ENCODE measurements around the gene TMEM123. TPM values are rescaled to one million over a fixed set of nuclear protein-coding genes. Genes with fewer than 3 reads are reported as not detected.

TMEM123 gene
- polyA plus RNA-seq, 3 donors: 68.7 to 368 (median 263) TPM

DNA sequence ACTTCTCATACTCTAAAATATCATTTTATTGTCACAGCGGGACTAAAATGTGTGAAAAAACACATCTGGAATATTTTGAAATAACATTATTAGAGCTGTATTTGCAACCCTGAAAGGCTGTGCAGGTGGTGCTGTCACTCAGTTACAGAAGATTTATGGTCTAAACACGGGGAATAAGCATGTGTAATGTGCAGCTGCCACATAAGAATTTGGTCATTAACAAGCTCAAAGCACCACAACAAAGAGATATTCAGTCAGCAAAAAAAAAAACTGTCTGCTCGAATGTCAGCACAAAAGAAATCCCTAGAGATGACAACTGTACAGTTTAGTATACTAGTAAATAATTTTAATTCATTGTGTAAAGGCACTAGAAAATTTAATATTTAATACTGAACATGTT, 31.3 kb downstream of the TMEM123 start:
- no peak for DNase-seq
- H4K20me1 ChIP-seq (ENCODE audit: insufficient read depth, low read length): peaks cover 100% of the 10 kb centered on the region
- H3K36me3 ChIP-seq (replicated peaks in 1 of 2; ENCODE audit: control insufficient read depth in 1 of 2, insufficient read depth in 2 of 2, low read length in 2 of 2): peaks cover 0 to 35% of the 10 kb centered on the region in 2 donors
- no peak overlapping the region for H3K4me3 ChIP-seq (replicated peaks in 1 of 3; ENCODE audit: low read depth in 2 of 3, low read length in 3 of 3)
- H3K9me3 Mint-ChIP-seq: peaks cover 0 to 6% (median 0%) of the 10 kb centered on the region in 7 donors
- H3K27me3 Mint-ChIP-seq (ENCODE audit: low read depth in 3 of 3): peaks cover 0 to 1% (median 0%) of the 10 kb centered on the region in 3 donors
- intact Hi-C loops (cut with micrococcal nuclease): no loop called here
- H3K36me3 Mint-ChIP-seq: peaks cover 14 to 40% of the 10 kb centered on the region in 2 donors
- TF ChIP-seq, protein P1, sequence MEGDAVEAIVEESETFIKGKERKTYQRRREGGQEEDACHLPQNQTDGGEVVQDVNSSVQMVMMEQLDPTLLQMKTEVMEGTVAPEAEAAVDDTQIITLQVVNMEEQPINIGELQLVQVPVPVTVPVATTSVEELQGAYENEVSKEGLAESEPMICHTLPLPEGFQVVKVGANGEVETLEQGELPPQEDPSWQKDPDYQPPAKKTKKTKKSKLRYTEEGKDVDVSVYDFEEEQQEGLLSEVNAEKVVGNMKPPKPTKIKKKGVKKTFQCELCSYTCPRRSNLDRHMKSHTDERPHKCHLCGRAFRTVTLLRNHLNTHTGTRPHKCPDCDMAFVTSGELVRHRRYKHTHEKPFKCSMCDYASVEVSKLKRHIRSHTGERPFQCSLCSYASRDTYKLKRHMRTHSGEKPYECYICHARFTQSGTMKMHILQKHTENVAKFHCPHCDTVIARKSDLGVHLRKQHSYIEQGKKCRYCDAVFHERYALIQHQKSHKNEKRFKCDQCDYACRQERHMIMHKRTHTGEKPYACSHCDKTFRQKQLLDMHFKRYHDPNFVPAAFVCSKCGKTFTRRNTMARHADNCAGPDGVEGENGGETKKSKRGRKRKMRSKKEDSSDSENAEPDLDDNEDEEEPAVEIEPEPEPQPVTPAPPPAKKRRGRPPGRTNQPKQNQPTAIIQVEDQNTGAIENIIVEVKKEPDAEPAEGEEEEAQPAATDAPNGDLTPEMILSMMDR (IDR thresholded peaks at IDR 0.05): no peak
- H3K27ac Mint-ChIP-seq: no peak overlapping the region
- H3K9me3 ChIP-seq (replicated peaks in 1 of 2; ENCODE audit: control insufficient read depth in 1 of 2, insufficient read depth in 1 of 2, low read length in 2 of 2): no peaks in the 10 kb centered on the region
- H3K27ac ChIP-seq (ENCODE audit: low read depth in 1 of 2, low read length in 2 of 2): no peak overlapping the region
- peaks cover 97% of the 10 kb centered on the region for H3K79me2 ChIP-seq (ENCODE audit: insufficient read depth, low read length)
- no peak overlapping the region for H3K4me2 ChIP-seq (replicated peaks; ENCODE audit: extremely low read depth, low read length, poor library complexity, severe bottlenecking)
- no peak overlapping the region for H3K9ac ChIP-seq (ENCODE audit: insufficient read depth, low read length, poor library complexity, severe bottlenecking)
- no peak overlapping the region for H3K4me3 Mint-ChIP-seq
- H3K4me1 Mint-ChIP-seq: peaks cover 3% of the 10 kb centered on the region
- H3K4me1 ChIP-seq (ENCODE audit: control insufficient read depth in 1 of 2, insufficient read depth in 2 of 2, low read length in 2 of 2): no peaks in the 10 kb centered on the region
- no peak overlapping the region for H2AFZ ChIP-seq (ENCODE audit: insufficient read depth, low read depth, low read length, poor library complexity, severe bottlenecking)
- H3K27me3 ChIP-seq (ENCODE audit: control insufficient read depth in 2 of 2, insufficient read depth in 2 of 2, low read length in 2 of 2): no peaks in the 10 kb centered on the region
- no CpG with 5 or more reads among the region's 3 CpGs for WGBS (ENCODE audit: insufficient coverage)

DNA sequence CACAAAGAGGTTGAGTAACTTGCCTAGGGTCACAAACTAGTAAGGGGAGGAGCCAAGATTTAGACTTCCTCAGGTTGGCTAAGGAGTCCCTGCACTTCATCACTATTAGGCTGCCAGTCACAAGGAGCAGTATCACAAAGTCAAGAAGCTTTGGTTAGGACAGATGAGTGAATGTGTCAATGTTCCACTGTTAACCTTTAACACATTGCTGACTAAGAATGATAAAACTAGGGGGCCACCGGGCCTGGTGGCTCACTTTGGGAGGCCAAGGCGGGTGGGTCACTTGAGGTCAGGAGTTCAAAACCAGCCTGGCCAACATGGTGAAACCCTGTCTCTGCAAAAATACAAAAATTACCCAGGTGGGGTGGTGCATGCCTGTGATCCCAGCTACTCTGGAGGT, 32.0 kb downstream of the TMEM123 start:
- H3K27me3 Mint-ChIP-seq (ENCODE audit: low read depth in 3 of 3): peaks cover 0 to 1% (median 0%) of the 10 kb centered on the region in 3 donors
- no peak overlapping the region for H2AFZ ChIP-seq (ENCODE audit: insufficient read depth, low read depth, low read length, poor library complexity, severe bottlenecking)
- no peak overlapping the region for H3K4me3 ChIP-seq (replicated peaks in 1 of 3; ENCODE audit: low read depth in 2 of 3, low read length in 3 of 3)
- peak overlapping the region in 2 of 7 donors; percentile 28 to 41 for H3K27ac Mint-ChIP-seq
- no peak overlapping the region for H3K4me3 Mint-ChIP-seq
- H3K9ac ChIP-seq (ENCODE audit: insufficient read depth, low read length, poor library complexity, severe bottlenecking): no peak overlapping the region
- H3K9me3 Mint-ChIP-seq: peaks cover 0 to 6% (median 0%) of the 10 kb centered on the region in 7 donors
- no peaks in the 10 kb centered on the region for H3K4me1 ChIP-seq (ENCODE audit: control insufficient read depth in 1 of 2, insufficient read depth in 2 of 2, low read length in 2 of 2)
- peaks cover 8% of the 10 kb centered on the region for H3K4me1 Mint-ChIP-seq
- H3K27me3 ChIP-seq (ENCODE audit: control insufficient read depth in 2 of 2, insufficient read depth in 2 of 2, low read length in 2 of 2): no peaks in the 10 kb centered on the region
- H3K9me3 ChIP-seq (replicated peaks in 1 of 2; ENCODE audit: control insufficient read depth in 1 of 2, insufficient read depth in 1 of 2, low read length in 2 of 2): no peaks in the 10 kb centered on the region
- intact Hi-C loops (cut with micrococcal nuclease): no loop called here
- H3K79me2 ChIP-seq (ENCODE audit: insufficient read depth, low read length): peaks cover 95% of the 10 kb centered on the region
- TF ChIP-seq, protein P1 (IDR thresholded peaks at IDR 0.05): no peak
- peaks cover 14 to 39% of the 10 kb centered on the region in 2 donors for H3K36me3 Mint-ChIP-seq
- no peak for DNase-seq
- WGBS (ENCODE audit: insufficient coverage): 80% methylated on average over 2 of the region's 2 CpGs
- peaks cover 100% of the 10 kb centered on the region for H4K20me1 ChIP-seq (ENCODE audit: insufficient read depth, low read length)
- no peak overlapping the region for H3K4me2 ChIP-seq (replicated peaks; ENCODE audit: extremely low read depth, low read length, poor library complexity, severe bottlenecking)
- H3K36me3 ChIP-seq (replicated peaks in 1 of 2; ENCODE audit: control insufficient read depth in 1 of 2, insufficient read depth in 2 of 2, low read length in 2 of 2): peaks cover 0 to 35% of the 10 kb centered on the region in 2 donors
- H3K27ac ChIP-seq (ENCODE audit: low read depth in 1 of 2, low read length in 2 of 2): no peak overlapping the region

Measured in CD14-positive monocyte (primary cell).